ENCODE data around the gene IGF2R. TPM values are rescaled to one million over a fixed set of nuclear protein-coding genes. Genes with fewer than 3 reads are reported as not detected.

Gene IGF2R, protein sequence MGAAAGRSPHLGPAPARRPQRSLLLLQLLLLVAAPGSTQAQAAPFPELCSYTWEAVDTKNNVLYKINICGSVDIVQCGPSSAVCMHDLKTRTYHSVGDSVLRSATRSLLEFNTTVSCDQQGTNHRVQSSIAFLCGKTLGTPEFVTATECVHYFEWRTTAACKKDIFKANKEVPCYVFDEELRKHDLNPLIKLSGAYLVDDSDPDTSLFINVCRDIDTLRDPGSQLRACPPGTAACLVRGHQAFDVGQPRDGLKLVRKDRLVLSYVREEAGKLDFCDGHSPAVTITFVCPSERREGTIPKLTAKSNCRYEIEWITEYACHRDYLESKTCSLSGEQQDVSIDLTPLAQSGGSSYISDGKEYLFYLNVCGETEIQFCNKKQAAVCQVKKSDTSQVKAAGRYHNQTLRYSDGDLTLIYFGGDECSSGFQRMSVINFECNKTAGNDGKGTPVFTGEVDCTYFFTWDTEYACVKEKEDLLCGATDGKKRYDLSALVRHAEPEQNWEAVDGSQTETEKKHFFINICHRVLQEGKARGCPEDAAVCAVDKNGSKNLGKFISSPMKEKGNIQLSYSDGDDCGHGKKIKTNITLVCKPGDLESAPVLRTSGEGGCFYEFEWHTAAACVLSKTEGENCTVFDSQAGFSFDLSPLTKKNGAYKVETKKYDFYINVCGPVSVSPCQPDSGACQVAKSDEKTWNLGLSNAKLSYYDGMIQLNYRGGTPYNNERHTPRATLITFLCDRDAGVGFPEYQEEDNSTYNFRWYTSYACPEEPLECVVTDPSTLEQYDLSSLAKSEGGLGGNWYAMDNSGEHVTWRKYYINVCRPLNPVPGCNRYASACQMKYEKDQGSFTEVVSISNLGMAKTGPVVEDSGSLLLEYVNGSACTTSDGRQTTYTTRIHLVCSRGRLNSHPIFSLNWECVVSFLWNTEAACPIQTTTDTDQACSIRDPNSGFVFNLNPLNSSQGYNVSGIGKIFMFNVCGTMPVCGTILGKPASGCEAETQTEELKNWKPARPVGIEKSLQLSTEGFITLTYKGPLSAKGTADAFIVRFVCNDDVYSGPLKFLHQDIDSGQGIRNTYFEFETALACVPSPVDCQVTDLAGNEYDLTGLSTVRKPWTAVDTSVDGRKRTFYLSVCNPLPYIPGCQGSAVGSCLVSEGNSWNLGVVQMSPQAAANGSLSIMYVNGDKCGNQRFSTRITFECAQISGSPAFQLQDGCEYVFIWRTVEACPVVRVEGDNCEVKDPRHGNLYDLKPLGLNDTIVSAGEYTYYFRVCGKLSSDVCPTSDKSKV (N-terminal part only)
- total RNA-seq = 100 to 1,000 TPM in 2 of 4 donors, 10 to 100 TPM in 2; 85.0 to 145 (median 103) TPM

DNA sequence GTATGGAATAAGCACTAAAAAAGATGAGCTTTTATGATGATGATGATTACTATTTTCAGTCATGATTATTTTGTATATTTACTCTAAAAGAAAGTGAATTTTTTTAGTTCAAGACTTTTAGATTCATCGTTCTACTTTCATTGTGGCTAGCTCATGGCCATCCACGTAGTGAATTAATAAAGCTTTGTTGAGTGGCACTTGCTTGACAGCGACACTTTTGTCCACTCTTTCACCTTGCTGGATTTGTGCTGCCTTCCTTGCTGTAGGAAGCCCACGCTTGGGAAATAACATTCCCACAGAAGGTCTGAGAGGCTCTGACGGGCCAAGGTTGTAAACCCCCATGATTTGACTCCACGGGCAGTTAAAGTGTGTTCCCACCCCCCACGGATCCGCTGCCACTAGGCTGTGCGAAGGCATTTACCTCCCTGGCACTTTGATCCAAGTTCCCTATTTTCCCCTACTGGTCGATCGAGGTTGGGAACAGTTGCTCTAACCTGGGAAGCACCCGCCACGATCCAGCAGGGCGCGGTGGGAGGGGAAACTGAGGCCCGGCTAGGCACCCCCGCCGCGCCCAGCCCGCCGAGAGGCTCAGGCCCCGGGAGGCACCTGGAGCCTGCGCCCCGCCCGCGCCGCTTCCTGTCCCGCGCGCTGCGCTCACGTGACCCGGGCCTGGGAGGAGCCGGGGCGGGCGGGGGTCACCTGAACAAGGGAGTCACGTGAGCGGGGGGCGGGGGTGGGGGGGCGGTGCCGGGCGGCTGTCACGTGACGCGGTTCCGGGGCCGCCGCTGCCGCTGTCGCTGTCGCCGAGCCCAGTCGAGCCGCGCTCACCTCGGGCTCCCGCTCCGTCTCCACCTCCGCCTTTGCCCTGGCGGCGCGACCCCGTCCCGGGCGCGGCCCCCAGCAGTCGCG lies at the start of gene IGF2R:
Gene IGF2R (plus strand): TSS at position 788 of the 909 bp plus-strand sequence. CDS start 165 bp downstream, outside the sequence.
- TF ChIP-seq, protein P1, sequence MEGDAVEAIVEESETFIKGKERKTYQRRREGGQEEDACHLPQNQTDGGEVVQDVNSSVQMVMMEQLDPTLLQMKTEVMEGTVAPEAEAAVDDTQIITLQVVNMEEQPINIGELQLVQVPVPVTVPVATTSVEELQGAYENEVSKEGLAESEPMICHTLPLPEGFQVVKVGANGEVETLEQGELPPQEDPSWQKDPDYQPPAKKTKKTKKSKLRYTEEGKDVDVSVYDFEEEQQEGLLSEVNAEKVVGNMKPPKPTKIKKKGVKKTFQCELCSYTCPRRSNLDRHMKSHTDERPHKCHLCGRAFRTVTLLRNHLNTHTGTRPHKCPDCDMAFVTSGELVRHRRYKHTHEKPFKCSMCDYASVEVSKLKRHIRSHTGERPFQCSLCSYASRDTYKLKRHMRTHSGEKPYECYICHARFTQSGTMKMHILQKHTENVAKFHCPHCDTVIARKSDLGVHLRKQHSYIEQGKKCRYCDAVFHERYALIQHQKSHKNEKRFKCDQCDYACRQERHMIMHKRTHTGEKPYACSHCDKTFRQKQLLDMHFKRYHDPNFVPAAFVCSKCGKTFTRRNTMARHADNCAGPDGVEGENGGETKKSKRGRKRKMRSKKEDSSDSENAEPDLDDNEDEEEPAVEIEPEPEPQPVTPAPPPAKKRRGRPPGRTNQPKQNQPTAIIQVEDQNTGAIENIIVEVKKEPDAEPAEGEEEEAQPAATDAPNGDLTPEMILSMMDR (IDR thresholded peaks at IDR 0.05; ENCODE audit: low read depth) = no peak

DNA sequence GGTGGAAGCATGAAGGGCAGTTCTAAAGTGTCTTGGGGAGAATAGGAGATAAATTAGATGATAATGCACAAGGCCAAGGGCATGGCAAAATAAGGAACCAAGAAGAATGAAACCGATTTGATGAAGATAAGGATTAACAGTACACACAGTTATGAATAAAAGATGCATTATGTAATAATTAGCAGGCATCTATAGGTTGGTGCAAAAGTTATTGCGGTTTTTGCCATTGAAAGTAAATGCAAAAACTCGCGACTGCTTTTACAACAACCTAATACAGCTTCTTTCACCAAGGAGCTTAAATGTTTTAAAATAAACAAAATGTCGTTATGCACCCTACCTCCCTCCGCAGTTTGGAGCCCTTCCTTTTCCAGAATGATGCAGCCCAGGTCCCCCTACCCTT lies 49.1 kb upstream of the IGF2R start:
- TF ChIP-seq, protein P1 (IDR thresholded peaks at IDR 0.05; ENCODE audit: low read depth) = no peak

DNA sequence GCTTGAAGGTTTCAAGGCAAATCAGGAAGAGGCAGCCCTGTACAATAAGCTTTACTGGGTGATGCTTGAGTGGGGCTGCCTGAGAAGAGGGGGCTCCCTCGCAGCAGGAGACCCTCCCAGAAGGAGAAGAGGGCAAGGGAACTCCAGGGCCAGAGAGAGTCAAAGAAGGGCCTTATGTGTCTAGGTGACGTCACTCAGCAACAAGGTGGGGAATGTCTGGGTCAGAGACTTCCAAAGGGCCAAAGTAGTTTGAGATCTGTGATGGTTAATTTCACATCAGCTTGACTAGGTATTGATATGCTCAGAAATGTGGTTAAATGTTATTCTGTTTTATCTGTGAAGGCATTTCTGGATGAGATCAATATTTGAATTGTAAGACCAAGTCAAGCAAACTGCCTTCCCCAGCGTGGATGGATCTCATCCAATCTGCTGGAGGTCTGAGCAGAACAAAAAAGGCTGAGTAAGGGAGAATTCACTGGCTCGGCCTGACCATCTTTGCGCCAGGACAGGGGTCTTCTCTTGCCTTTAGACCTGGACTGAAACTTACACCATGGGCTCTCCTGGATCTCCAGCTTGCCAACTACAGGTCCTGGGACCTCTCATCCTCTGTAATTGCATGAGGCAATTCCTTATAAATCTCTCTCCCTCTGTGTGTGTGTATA lies 42.2 kb upstream of the IGF2R start:
- TF ChIP-seq, protein P1 (IDR thresholded peaks at IDR 0.05; ENCODE audit: low read depth) = no peak

DNA sequence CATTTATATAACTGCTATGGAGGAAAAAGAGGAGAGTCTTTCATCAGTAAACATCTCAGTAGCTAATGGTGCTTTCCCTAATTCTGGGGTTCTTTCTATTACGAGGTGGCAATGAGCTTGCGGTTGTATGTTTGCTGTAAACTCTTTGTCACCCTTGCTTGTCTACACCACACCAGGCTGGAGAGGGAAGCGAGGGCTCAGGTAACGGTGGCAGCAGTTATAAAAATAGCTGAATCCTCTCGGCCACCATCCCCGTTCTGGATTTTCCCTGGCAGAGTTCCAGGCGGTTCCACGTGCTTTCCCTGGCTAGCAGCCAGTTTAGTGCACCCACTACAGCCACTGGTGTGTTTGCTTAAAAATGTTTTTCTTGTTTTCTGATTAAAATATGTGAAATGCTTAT lies 39.1 kb upstream of the IGF2R start:
- TF ChIP-seq, protein P1 (IDR thresholded peaks at IDR 0.05; ENCODE audit: low read depth) = no peak

DNA sequence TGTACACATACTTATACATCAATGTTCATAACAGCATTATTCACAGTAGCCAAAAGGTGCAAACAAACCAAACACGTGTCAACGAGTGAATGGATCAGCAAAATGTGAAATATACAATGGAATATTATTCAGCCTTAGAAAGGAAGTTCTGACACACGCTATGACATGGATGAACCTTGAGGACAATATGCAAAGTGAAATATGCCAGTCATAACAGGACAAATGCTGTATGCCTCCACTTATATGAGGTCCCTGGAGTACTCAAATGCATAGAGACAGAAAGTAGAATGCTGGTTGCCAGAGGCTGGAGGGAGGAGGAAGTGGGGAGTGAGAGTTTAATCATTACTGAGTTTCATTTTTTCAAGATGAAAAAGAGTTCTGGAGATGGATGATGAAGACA lies 37.8 kb upstream of the IGF2R start:
- TF ChIP-seq, protein P1 (IDR thresholded peaks at IDR 0.05; ENCODE audit: low read depth) = no peak

DNA sequence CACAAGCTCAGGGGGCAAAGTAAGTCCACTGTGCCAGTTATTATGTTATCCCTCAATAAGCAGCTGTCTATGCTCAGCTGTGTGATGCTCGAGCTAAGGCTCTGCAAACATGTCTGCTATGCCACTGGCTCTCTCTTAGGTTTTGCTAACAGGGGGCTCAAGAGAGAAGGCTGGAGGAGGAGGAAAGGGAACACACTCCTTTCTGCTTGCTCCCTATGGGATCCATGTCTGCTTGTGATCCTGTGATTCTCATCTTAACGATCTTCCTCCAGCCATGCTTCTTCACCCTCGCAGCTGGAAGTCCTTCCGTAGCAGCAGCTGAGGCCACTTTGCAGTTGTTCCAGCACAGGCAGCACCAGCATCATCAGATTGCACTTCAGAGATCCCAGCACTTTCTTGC lies 37.0 kb upstream of the IGF2R start:
- TF ChIP-seq, protein P1 (IDR thresholded peaks at IDR 0.05; ENCODE audit: low read depth) = no peak
